ENCODE measurements around the gene ZRANB3.

Gene ZRANB3

GRCh38 chr2:135175177-135175576 is 355.8 kb downstream of the ZRANB3 start:
- DNase-seq (ENCODE audit: low read depth in 2 of 2), result no peak

GRCh38 chr2:135174810-135175093 is 356.3 kb downstream of the ZRANB3 start:
- DNase-seq (ENCODE audit: low read depth in 2 of 2), result no peak

GRCh38 chr2:135174049-135174809 is 356.8 kb downstream of the ZRANB3 start:
- DNase-seq (ENCODE audit: low read depth in 2 of 2), result no peak

GRCh38 chr2:135169900-135170753 is 360.9 kb downstream of the ZRANB3 start:
- DNase-seq (ENCODE audit: low read depth in 2 of 2), result no peak

GRCh38 chr2:135168204-135168856 is 362.7 kb downstream of the ZRANB3 start:
- no peak for DNase-seq (ENCODE audit: low read depth in 2 of 2)

GRCh38 chr2:135167273-135167672 is 363.7 kb downstream of the ZRANB3 start:
- DNase-seq (ENCODE audit: low read depth in 2 of 2), result no peak

- DNase-seq (ENCODE audit: low read depth in 2 of 2), result no peak
These were observed 366.6 kb downstream of the ZRANB3 start for GRCh38 chr2:135164431-135164830.

GRCh38 chr2:135163901-135164300 is 367.1 kb downstream of the ZRANB3 start:
- DNase-seq (ENCODE audit: low read depth in 2 of 2), result no peak

- no peak for DNase-seq (ENCODE audit: low read depth in 2 of 2)
These were observed 367.7 kb downstream of the ZRANB3 start for GRCh38 chr2:135163306-135163705.

- no peak for DNase-seq (ENCODE audit: low read depth in 2 of 2)
These were observed 368.2 kb downstream of the ZRANB3 start for GRCh38 chr2:135162786-135163185.

GRCh38 chr2:135162377-135162776 is 368.6 kb downstream of the ZRANB3 start:
- DNase-seq (ENCODE audit: low read depth in 2 of 2), result no peak

GRCh38 chr2:135159191-135159590 is 371.8 kb downstream of the ZRANB3 start:
- no peak for DNase-seq (ENCODE audit: low read depth in 2 of 2)

GRCh38 chr2:135157856-135158255 is 373.2 kb downstream of the ZRANB3 start:
- no peak for DNase-seq (ENCODE audit: low read depth in 2 of 2)

GRCh38 chr2:135154962-135155361 is 376.1 kb downstream of the ZRANB3 start:
- DNase-seq (ENCODE audit: low read depth in 2 of 2), result no peak

- no peak for DNase-seq (ENCODE audit: low read depth in 2 of 2)
These were observed 378.7 kb downstream of the ZRANB3 start for GRCh38 chr2:135152361-135152760.

GRCh38 chr2:135151615-135152014 is 379.4 kb downstream of the ZRANB3 start:
- no peak for DNase-seq (ENCODE audit: low read depth in 2 of 2)

- DNase-seq (ENCODE audit: low read depth in 2 of 2), result no peak
These were observed 380.3 kb downstream of the ZRANB3 start for GRCh38 chr2:135150725-135151124.

- no peak for DNase-seq (ENCODE audit: low read depth in 2 of 2)
These were observed 381.8 kb downstream of the ZRANB3 start for GRCh38 chr2:135149251-135149650.

- DNase-seq (ENCODE audit: low read depth in 2 of 2), result no peak
These were observed 386.7 kb downstream of the ZRANB3 start for GRCh38 chr2:135144343-135144742.

- DNase-seq (ENCODE audit: low read depth in 2 of 2), result no peak
These were observed 388.7 kb downstream of the ZRANB3 start for GRCh38 chr2:135142323-135142722.

GRCh38 chr2:135140606-135141005 is 390.4 kb downstream of the ZRANB3 start:
- no peak for DNase-seq (ENCODE audit: low read depth in 2 of 2)

GRCh38 chr2:135132314-135132713 is 398.7 kb downstream of the ZRANB3 start:
- no peak for DNase-seq (ENCODE audit: low read depth in 2 of 2)

GRCh38 chr2:135130751-135131150 is 400.3 kb downstream of the ZRANB3 start:
- no peak for DNase-seq (ENCODE audit: low read depth in 2 of 2)

All from stimulated activated CD8-positive, alpha-beta memory T cell treated with anti-CD3 and anti-CD28 coated beads, Interleukin-2, amount 100 ng/mL, for 1 hour (primary cell).